ENCODE measurements around the gene GUCY1A2.
"Not testable (repeated sequence)": the region's sequence is repeated elsewhere in the genome, so short reads cannot be mapped to it uniquely, and the experiment has no call there.

The GUCY1A2 gene

GRCh38 chr11:106937111-106937510 lies 81.2 kb downstream of the GUCY1A2 start:
- no peak for DNase-seq

GRCh38 chr11:106925245-106925644 lies 93.0 kb downstream of the GUCY1A2 start:
- no peak for DNase-seq

GRCh38 chr11:106920899-106921509 lies 97.3 kb downstream of the GUCY1A2 start:
- DNase-seq = no peak

- DNase-seq = no peak
Observed at GRCh38 chr11:106917973-106918372, 100.3 kb downstream of the GUCY1A2 start.

GRCh38 chr11:106914409-106914808 lies 103.9 kb downstream of the GUCY1A2 start:
- no peak for DNase-seq

GRCh38 chr11:106913141-106913540 lies 105.1 kb downstream of the GUCY1A2 start:
- no peak for DNase-seq

GRCh38 chr11:106904826-106905225 lies 113.5 kb downstream of the GUCY1A2 start:
- DNase-seq = no peak

- no peak for DNase-seq
Observed at GRCh38 chr11:106889718-106890117, 128.6 kb downstream of the GUCY1A2 start.

- no peak for DNase-seq
Observed at GRCh38 chr11:106888386-106888785, 129.9 kb downstream of the GUCY1A2 start.

GRCh38 chr11:106883693-106884092 lies 134.6 kb downstream of the GUCY1A2 start:
- DNase-seq = not testable (repeated sequence)

- DNase-seq = no peak
Observed at GRCh38 chr11:106879832-106880546, 138.3 kb downstream of the GUCY1A2 start.

GRCh38 chr11:106879029-106879428 lies 139.2 kb downstream of the GUCY1A2 start:
- DNase-seq = no peak

- DNase-seq = no peak
Observed at GRCh38 chr11:106875013-106875412, 143.3 kb downstream of the GUCY1A2 start.

GRCh38 chr11:106872246-106872645 lies 146.0 kb downstream of the GUCY1A2 start:
- no peak for DNase-seq

GRCh38 chr11:106858200-106858599 lies 160.1 kb downstream of the GUCY1A2 start:
- DNase-seq = no peak

GRCh38 chr11:106856566-106856965 lies 161.7 kb downstream of the GUCY1A2 start:
- DNase-seq = no peak

GRCh38 chr11:106854429-106854828 lies 163.8 kb downstream of the GUCY1A2 start:
- no peak for DNase-seq

- no peak for DNase-seq
Observed at GRCh38 chr11:106853850-106854401, 164.3 kb downstream of the GUCY1A2 start.

GRCh38 chr11:106852779-106853178 lies 165.5 kb downstream of the GUCY1A2 start:
- no peak for DNase-seq

GRCh38 chr11:106848526-106848925 lies 169.8 kb downstream of the GUCY1A2 start:
- no peak for DNase-seq

- no peak for DNase-seq
Observed at GRCh38 chr11:106842134-106842533, 176.1 kb downstream of the GUCY1A2 start.

GRCh38 chr11:106840947-106841346 lies 177.3 kb downstream of the GUCY1A2 start:
- DNase-seq = no peak

GRCh38 chr11:106840146-106840545 lies 178.1 kb downstream of the GUCY1A2 start:
- no peak for DNase-seq

GRCh38 chr11:106834567-106834966 lies 183.7 kb downstream of the GUCY1A2 start:
- DNase-seq = no peak

All from inflammatory macrophage treated with lipopolysaccharide for 1 hour (primary cell).